Stimulated activated CD8-positive, alpha-beta memory T cell treated with anti-CD3 and anti-CD28 coated beads, Interleukin-2, amount 100 ng/mL, for 1 hour (primary cell): ENCODE data around the gene P2RY2.
"Not testable (repeated sequence)": the region's sequence is repeated elsewhere in the genome, so short reads cannot be mapped to it uniquely, and the experiment has no call there.

Experiments used
- DNase-seq, 2 donors: peaks; one replicate each; pipeline ENCODE4 v3.0.0-alpha.2; 2020; ENCODE audit warnings: low read depth in 2 of 2

P2RY2 gene

DNA sequence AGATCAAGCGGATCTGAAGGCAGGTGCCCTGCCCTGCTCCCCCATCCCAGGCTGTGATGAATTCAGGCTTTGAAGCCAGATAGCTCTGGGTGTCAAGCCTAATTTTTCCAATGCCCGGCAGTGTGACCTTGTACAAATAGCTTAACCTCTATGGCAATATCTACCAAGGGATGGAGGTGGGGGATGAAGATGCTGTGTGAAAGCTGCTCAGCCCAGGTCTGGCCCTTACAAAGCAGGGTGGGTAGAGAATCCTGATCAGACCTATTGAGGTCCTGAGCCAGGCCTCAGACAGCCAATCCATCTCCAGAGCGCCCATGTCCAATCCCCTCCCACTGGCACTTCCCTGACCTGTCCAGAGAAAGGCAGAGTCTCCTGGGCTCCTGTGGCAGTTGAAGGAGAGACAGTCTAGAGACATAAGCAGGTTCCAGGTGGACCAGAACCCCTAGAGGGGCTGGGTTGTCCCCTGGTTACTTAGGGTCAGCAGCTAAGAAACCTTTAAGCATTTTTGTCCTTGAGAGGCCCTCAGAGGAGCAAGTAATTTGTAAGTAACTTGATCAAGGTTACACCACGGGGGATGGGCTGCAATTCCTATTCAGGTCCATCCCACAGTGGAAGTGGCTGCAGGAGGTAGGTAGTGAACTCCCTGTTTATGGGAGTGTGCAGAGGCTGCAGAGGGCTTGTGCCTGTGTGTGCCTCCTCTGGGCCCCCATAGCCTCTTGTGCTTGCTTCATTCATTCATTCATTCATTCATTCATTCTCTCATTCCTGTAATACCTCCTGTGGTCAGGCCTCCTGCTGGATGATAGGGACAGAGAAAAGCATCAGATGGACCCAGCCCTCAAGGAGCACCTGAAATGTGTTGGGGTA, 10.4 kb downstream of the P2RY2 start:
- no peak for DNase-seq

- no peak for DNase-seq
Observed at GRCh38 chr11:73229321-73229895, 11.3 kb downstream of the P2RY2 start.

DNA sequence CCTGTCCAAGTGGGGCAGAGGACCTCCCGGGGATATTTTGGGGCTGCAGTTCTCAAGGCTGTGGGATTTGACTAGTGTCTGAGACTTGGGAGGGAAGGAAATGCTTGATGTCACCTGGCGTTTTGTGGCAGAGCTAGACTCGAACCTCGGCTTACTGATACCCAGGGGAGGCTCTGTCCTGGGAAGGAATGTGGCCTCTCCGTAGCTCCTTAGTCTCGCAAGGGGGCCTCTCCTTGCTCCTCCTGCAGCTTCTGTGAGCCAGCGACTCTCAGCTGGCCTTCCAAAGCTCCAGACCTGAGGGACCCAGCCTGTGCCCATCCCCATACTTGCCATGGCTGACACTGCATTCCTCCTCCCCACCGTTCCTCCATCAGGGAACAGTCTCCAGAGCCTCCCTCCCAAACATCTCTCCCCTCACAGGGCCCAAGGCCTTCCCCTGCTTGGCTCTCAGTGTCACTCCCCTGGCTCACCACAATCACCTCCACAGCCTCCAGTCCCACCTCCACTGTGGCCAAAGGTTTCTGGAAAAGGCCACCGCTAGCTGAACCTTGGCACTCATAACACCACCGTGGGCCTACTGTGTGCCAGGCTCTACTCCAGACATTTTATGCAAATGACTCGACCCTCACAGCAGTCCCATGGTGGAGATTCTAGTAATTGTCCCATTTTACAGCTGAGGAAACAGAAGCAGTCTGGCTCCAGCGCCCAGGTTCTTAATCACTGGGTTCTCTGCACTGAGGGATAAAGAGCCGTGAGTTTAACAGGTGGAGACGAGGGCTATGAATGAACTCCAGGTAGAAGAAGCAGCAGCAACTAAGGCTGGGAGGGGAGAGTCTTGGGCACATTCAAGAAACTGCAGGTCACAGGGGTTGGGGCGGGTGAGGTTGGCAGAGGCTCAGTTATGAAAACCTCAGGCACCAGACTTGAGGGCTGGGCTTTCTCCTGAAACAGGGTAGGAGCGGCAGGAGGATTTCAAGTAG, 12.1 kb downstream of the P2RY2 start:
- no peak for DNase-seq

DNA sequence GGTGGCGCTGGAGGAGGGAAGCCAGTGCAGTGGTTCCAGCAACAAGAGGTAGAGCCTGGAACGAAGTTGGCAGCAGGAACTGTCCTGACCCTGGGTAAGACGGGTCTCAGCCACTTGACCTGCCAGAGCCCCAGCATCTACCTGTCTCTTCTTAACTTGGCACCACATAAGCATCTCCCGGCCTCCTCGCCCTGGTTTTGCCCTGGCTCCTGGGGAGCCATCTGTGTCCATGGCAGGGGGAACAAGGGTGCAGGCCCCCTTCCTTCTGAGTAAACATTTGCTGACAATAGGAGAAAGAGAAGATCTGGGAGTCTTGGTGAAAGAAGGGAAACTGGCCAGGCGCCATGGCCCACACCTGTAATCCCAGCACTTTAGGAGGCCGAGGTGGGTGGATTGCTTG, 12.8 kb downstream of the P2RY2 start:
- no peak for DNase-seq

- DNase-seq = not testable (repeated sequence)
Observed at GRCh38 chr11:73232487-73232886, 14.4 kb downstream of the P2RY2 start.

- DNase-seq = no peak
Observed at GRCh38 chr11:73233211-73233610, 15.1 kb downstream of the P2RY2 start.

DNA sequence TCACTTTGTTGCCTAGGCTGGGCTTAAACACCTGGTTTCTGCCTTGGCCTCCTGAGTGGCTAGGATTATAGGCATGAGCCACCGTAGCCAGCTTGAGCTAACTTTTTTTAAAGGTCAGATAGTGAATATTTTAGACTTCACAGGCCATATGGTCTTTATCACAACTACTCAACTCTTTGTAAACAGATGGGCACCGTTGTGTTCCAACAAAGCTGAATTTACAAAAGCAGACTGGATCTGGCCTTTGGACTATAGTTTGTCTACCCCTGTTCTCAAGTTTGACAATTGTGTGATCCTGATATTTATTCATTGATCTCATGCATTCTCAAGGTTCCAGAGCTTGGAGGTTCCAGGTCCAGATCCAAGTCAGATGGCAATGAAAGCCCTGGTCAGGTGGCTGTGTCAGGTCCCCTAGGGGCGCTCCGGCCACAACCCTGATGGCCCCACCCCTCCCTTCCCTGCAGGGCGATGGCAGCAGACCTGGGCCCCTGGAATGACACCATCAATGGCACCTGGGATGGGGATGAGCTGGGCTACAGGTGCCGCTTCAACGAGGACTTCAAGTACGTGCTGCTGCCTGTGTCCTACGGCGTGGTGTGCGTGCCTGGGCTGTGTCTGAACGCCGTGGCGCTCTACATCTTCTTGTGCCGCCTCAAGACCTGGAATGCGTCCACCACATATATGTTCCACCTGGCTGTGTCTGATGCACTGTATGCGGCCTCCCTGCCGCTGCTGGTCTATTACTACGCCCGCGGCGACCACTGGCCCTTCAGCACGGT, 15.8 kb downstream of the P2RY2 start:
- DNase-seq = no peak

DNA sequence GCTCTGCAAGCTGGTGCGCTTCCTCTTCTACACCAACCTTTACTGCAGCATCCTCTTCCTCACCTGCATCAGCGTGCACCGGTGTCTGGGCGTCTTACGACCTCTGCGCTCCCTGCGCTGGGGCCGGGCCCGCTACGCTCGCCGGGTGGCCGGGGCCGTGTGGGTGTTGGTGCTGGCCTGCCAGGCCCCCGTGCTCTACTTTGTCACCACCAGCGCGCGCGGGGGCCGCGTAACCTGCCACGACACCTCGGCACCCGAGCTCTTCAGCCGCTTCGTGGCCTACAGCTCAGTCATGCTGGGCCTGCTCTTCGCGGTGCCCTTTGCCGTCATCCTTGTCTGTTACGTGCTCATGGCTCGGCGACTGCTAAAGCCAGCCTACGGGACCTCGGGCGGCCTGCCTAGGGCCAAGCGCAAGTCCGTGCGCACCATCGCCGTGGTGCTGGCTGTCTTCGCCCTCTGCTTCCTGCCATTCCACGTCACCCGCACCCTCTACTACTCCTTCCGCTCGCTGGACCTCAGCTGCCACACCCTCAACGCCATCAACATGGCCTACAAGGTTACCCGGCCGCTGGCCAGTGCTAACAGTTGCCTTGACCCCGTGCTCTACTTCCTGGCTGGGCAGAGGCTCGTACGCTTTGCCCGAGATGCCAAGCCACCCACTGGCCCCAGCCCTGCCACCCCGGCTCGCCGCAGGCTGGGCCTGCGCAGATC, 16.5 kb downstream of the P2RY2 start:
- no peak for DNase-seq

- DNase-seq = no peak
Observed at GRCh38 chr11:73235236-73235786, 17.2 kb downstream of the P2RY2 start.

- no peak for DNase-seq
Observed at GRCh38 chr11:73236205-73236765, 18.2 kb downstream of the P2RY2 start.

- DNase-seq = no peak
Observed at GRCh38 chr11:73236854-73237253, 18.8 kb downstream of the P2RY2 start.

DNA sequence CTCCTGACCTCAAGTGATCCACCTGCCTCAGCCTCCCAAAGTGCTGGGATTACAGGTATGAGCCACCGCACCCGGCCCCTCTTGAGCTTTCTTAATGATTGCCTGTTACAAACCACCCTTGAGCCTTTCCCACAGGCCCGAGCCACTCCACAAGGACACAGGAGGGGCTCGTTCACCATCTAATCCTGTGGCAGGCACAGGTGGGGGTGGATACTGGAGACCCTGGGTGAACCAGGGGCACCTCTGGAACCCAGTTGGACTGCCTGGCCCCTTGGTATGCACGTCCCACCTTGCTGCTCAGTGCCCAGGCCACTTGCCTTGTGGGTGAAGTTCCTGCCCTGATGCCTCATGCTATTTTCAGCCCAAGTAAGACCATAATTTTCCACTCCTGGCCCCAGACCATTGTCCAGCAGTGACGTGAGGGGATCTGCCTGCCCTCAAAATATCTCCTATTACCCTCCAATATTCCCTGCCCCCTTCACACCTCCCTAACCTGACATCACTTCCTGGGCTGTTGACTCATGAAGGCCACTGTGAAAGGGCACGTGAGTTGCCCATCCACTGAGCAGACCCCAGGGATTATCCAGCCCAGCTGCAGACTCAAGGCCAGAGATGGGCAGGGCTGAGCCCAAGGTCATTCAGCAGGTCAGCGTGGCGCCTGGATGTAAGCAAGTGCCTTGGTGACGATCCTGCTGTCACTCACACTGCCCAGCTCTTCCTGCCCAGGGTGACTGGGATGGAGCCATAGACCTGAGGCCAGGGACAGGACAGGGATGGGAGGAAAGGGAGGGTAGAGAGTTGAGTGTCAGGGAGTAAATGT, 19.6 kb downstream of the P2RY2 start:
- DNase-seq = no peak

DNA sequence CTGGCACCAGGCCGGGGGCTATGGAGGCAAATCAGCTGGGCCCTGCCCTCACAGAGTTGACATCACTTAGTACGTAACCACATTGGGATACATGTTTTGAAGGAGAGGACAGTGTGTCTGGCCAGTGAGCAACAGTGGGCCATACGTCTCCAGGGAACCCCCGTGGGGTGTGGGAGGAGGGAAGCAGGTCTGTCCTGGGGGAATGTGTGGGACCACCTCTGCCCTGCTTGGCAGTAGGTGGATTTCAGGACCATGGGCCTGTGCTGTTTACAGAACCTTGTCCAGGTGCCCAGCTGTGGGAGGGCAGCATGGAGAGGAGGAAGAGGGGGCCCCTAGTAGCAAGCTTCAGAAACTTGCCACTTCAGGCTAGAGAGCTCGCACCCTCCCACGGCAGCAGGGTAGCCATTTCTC, 21.0 kb downstream of the P2RY2 start:
- no peak for DNase-seq

DNA sequence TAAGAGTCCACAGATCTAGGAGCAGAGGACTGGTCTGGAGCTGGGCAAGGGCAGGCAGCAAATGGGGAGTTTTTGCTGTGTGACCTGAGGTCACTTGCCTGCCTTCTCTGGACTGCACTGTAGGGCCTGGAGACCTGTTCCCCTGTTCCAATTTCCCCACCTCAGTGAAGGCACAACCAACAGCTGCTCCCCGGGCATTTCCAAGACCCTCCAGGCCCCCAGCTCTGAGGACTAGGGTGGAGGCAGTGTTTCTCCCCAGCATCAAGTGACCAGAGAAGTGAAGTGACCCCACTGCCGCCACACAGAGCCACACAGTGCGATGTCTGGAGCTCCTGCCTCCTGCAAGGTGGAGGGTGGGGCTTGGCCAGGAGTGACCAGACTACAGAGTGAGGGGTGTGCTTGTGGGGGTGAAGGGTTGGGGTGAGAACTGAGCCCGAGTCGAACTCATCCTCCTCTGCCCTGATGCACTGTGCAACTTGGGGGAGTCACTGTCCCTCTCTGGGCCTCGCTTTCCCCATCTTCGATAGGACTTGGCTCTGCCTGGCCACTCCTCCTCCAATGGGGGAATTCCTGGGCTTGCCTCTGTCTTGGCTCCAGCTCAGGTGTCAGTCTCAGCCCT, 21.6 kb downstream of the P2RY2 start:
- no peak for DNase-seq

DNA sequence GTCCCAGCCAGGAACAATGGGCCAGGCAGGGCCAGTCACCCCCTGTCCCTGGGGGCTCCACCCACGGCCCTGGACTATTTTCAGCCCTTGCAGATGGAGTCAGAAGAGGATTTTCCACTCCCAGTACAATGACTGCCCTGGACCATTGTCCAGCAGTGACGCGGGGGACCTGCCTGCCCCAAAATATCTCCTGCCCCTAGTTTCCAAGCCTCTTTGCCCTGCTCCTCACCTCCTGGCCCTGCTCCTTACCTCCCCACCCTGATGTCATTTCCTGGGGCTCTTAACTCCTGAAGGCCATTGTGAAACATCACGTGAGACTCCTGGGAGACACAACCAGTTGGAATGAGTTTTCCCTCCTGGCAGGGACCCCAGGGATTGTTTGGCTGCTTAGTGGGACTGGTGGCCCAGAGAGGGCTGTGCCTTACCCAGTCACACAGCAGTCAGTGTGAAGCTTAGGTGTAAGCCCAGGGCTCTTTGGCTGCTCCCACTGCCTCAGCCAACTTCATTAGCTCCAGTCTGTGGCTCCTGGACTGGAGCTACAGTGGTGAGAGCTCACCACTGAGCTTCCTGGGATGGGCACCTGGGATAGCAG, 22.2 kb downstream of the P2RY2 start:
- no peak for DNase-seq

DNA sequence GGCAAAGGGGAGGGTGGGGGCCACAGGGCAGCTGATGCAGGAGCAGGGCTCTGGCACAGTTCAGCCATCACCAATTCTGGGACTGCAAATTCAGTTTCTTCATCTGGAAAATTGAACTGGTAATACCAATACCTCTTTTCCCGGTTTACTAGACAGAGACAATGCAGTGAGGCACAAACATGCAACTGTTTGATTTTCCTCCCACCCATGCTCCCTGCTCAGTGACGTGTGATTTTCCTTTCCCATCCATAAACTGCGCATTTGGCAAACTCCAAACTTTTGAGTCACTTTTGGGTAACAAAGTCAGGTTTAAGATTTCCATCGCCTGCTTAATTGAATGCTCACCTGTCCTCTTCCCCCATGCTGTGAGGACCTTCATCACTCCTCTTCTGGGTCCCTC, 23.2 kb downstream of the P2RY2 start:
- no peak for DNase-seq

GRCh38 chr11:73242251-73243092, 24.4 kb downstream of the P2RY2 start:
- peak; percentile 29 to 37 for DNase-seq

- DNase-seq = no peak
Observed at GRCh38 chr11:73243093-73243485, 25.0 kb downstream of the P2RY2 start.
